ENCODE data around the gene KRTAP5-11. TPM values are rescaled to one million over a fixed set of nuclear protein-coding genes. Genes with fewer than 3 reads are reported as not detected.
"Not testable (repeated sequence)": the region's sequence is repeated elsewhere in the genome, so short reads cannot be mapped to it uniquely, and the experiment has no call there.

The KRTAP5-11 gene
- total RNA-seq, 2 donors from 2014 or later: not detected

DNA sequence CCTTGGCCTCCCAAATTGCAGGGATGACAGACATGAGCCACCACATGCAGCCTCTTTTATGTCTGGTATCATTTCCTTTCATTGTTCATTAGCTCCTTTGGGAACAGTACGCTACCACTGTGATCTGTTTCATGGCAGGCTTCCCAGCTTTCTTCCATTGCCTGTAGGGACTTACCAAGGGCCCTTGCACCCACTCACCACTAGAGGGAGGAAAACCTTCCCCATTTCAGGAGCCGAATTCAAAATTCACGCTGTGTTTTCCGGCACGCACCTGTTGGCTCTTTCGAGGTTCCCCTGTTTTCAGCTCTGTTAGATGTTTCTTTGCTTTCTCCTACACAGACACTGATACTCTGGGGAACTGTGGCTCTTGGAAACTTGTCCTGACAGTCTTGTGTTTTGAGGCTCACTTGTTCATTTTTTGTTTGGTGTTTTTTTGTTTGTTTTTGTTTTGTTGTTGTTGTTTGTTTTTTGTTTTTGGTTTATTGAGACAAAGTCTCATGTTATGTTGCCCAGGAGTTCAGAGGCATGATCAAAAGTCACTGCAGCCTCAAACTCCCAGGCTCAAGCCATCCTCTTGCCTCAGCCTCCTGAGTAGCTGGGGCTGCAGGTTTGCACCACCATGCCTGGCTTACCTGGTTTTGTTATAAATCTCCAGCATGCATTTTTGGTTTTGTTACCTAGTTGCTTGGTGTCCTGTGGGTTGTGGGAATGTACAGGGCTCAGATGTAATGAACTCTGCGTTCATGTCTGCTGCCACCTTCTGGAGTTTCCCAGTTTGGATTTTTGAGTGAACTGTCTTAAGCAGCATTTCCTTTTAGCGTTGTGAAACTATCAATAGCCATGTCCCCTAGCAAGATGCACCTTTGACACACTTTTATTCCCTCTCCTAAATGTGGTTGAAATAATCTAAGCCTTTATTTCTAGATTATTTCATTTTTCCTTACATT, 2.3 kb downstream of the KRTAP5-11 start:
- no peak overlapping the region for H3K4me3 ChIP-seq
- no peak overlapping the region for H3K27ac ChIP-seq
- DNase-seq (ENCODE audit: low spot score): no peak
- H3K36me3 ChIP-seq: no peaks in the 10 kb centered on the region
- H3K27me3 ChIP-seq: no peaks in the 10 kb centered on the region
- TF ChIP-seq, protein P1, sequence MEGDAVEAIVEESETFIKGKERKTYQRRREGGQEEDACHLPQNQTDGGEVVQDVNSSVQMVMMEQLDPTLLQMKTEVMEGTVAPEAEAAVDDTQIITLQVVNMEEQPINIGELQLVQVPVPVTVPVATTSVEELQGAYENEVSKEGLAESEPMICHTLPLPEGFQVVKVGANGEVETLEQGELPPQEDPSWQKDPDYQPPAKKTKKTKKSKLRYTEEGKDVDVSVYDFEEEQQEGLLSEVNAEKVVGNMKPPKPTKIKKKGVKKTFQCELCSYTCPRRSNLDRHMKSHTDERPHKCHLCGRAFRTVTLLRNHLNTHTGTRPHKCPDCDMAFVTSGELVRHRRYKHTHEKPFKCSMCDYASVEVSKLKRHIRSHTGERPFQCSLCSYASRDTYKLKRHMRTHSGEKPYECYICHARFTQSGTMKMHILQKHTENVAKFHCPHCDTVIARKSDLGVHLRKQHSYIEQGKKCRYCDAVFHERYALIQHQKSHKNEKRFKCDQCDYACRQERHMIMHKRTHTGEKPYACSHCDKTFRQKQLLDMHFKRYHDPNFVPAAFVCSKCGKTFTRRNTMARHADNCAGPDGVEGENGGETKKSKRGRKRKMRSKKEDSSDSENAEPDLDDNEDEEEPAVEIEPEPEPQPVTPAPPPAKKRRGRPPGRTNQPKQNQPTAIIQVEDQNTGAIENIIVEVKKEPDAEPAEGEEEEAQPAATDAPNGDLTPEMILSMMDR (IDR thresholded peaks at IDR 0.05): peak; percentile 71 to 84
- no peaks in the 10 kb centered on the region for H3K9me3 ChIP-seq
- peaks cover 0 to 7% of the 10 kb centered on the region in 2 donors for H3K4me1 ChIP-seq

DNA sequence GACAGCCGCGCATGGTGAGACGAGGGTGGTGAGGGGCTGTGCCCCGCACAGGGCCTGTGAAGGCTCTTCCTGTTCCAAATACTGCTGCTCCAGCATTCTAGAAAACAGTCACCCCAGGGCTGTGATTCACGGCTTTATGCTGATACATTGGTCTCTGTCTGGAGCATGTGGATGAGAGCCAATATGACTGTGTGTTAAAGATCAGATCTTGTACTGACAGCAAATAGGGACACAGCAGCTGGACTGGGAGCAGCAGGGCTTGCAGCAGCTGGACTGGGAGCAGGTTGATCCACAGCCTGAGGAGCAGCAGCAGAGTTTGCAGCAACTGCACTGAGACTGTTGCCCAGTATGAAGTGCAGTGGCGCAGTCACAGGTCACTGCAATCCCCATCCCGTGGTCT, 3.2 kb downstream of the KRTAP5-11 start:
- H3K27ac ChIP-seq; H3K27me3 ChIP-seq; DNase-seq (ENCODE audit: low spot score); H3K4me3 ChIP-seq; H3K4me1 ChIP-seq; H3K9me3 ChIP-seq; H3K36me3 ChIP-seq: not testable (repeated sequence)

DNA sequence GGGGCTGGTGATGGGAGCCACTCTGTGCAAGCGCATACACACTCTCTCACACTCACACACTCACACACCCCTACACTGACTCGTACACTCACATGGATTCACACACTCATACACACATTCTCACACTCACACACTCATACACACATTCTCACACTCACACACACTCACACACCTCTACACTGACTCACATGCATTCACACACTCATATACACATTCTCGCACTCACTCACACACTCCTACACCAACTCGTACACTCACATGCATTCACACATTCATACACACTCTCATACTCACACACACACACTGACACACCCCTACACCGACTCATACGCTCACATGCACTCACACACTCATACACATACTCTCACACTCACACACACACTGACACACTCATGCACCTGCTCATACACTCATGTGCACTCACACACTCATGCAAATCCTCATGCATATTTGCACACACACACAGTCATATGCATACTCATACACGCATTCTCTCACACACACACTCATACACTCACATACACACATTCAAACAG, 5.1 kb downstream of the KRTAP5-11 start:
- Histone ChIP-seq H3K27me3 (no peaks in the 10 kb centered on the region), H3K9me3 (no peaks in the 10 kb centered on the region), H3K27ac (no peak overlapping the region), H3K36me3 (no peaks in the 10 kb centered on the region), H3K4me1 (peaks cover 0 to 7% of the 10 kb centered on the region in 2 donors), H3K4me3 (no peak overlapping the region)
- TF ChIP-seq, protein P1 (IDR thresholded peaks at IDR 0.05): no peak
- DNase-seq (ENCODE audit: low spot score): no peak

DNA sequence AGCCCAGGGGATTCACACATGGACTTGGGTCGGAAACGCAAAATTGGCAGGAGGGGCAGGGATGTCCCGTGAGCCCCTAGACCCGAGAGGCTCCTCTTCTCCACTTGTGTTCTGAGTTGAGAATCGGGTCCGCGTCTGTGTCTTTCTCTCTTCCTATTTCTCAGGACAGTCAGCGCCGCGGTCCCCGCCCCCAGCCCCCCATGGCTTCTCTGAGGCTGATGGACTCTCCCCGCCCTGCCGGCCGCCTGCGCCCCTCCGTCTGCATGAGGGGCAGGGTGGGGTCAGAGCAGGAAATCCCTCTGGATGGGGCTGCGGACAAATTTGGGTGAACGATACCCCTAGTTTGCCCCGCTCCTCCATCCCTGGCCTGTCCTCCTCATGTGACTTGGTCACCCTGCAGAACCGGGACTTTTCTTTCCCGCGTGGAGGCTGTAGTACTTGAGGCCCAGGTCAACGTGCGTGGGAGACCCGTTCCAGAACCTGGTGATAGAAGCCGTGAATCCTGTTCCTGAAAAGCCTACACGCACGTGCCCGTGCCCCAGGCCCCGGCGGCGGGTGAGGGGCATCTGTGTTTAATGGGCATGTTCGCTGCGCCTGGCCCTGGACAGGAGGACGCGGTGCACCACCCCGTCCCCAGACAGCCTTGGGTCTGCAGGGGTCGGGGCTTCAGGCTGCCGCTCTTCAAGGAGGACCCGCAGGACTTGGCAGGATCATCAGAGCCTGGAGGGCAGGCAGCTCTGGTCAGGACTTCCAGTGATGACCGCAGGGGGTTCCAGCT, 5.8 kb downstream of the KRTAP5-11 start:
- DNase-seq (ENCODE audit: low spot score); H3K27ac ChIP-seq; H3K27me3 ChIP-seq; H3K36me3 ChIP-seq; H3K4me1 ChIP-seq; H3K4me3 ChIP-seq; H3K9me3 ChIP-seq: not testable (repeated sequence)

DNA sequence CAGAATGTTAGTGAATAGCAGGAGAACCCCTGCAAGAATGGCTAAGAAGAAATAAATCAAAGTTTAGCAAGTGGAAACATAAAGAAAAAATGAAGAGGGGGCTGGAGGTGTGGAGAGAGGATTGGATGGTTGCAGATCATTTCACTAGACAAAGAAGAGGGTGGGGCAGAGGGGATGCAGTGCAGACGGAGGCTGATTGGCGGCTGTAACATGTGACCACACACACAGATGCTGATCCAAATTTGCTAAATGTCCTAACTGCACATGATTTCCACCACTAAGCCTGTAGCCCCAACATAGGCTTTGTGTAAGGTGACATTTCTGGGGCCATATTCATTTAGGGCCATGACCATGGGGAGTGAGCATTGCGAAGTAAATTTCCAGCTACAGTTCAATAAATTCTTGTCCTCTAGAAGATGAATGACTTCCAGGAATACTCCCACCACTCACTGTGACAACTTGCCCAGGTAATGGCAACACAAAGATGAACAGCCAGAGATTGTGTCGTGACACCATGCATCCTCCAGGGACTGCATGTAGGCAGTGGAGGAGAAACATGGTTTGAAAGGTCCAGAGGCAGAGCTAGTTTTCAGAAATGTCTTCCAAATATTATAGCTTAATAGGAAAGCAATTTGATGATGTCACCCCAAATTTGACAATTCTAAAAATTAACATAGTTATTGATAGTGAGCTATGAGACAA, 6.8 kb downstream of the KRTAP5-11 start:
- no peaks in the 10 kb centered on the region for H3K36me3 ChIP-seq
- TF ChIP-seq, protein P1 (IDR thresholded peaks at IDR 0.05): no peak
- no peak overlapping the region for H3K27ac ChIP-seq
- DNase-seq (ENCODE audit: low spot score): no peak
- H3K4me3 ChIP-seq: no peak overlapping the region
- H3K4me1 ChIP-seq: peaks cover 0 to 7% of the 10 kb centered on the region in 2 donors
- H3K9me3 ChIP-seq: no peaks in the 10 kb centered on the region
- no peaks in the 10 kb centered on the region for H3K27me3 ChIP-seq

DNA sequence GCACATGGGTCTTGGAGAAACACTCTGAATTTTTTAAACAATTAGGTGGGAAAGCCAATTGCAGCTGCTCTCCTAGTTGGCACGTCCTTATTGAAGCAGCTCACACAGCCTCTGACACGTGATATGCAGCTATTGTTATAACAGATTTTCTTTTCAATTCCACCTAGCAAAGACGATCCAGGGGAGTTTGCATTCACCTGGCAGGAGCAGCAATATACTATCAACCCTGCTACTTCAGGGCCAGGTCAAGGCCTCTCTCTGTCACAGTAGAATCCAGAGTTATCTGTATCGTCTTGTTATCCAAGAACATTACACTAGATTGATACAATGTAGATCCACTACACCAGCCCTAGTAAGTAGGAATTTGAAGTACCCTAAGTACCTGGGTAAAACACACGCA, 8.3 kb downstream of the KRTAP5-11 start:
- DNase-seq (ENCODE audit: low spot score): no peak

More for the DNA sequence above, 8.3 kb downstream of the KRTAP5-11 start:
- TF ChIP-seq, protein P1 (IDR thresholded peaks at IDR 0.05): no peak
- H3K9me3 ChIP-seq: no peaks in the 10 kb centered on the region
- H3K36me3 ChIP-seq: no peaks in the 10 kb centered on the region
- no peak overlapping the region for H3K4me3 ChIP-seq
- H3K4me1 ChIP-seq: no peaks in the 10 kb centered on the region
- no peaks in the 10 kb centered on the region for H3K27me3 ChIP-seq
- H3K27ac ChIP-seq: no peak overlapping the region

Data from right atrium auricular region (tissue), 2 donors.